ENCODE measurements around the gene PHOX2A.
"Not testable (repeated sequence)": the region's sequence is repeated elsewhere in the genome, so short reads cannot be mapped to it uniquely, and the experiment has no call there.

PHOX2A gene

DNA sequence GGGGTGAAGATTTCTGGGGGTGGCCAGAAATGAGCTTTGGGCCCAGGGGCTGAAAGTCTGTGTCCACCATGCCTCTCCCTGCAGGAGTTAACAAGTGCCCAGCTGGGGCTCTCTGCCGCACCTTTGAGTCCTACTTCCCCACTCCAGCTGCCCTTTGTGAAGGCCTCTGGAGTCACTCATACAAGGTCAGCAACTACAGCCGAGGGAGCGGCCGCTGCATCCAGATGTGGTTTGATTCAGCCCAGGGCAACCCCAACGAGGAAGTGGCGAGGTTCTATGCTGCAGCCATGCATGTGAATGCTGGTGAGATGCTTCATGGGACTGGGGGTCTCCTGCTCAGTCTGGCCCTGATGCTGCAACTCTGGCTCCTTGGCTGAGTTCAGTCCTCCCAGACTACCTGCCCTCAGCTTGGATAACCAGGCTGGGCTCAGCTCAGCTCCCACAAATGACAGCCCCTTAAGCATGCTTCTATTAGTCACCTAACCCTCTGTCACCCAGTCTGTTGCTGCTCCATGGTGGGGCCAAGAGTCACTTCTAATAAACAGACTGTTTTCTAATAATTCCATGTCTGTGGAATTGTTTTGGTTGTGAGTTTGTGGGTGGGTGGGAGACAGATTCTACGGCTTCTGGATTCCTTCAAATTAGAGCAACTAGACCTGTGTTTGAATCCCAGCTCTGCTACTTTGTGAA is 22.4 kb downstream of the PHOX2A start:
- DNase-seq: no peak

DNA sequence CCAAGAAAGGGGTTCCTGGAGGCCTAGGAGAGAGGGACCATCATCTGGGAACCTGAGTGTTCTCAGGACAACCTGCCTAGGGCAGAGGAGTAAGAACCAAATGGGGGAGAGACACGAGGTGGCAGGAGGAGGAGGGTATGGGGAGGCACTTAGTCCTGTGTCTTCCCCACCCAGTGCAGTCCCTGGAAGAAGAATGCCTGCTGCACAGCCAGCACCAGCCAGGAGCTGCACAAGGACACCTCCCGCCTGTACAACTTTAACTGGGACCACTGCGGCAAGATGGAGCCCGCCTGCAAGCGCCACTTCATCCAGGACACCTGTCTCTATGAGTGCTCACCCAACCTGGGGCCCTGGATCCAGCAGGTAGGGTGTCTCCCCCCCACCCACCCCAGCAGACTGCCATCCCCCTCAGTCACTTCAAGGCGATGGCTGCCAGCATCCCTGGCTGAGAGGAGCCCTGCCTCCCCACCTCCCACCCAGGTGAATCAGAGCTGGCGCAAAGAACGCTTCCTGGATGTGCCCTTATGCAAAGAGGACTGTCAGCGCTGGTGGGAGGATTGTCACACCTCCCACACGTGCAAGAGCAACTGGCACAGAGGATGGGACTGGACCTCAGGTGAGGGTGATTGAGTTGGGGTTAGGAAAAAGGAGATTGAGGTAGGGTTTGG is 23.1 kb downstream of the PHOX2A start:
- DNase-seq: no peak

DNA sequence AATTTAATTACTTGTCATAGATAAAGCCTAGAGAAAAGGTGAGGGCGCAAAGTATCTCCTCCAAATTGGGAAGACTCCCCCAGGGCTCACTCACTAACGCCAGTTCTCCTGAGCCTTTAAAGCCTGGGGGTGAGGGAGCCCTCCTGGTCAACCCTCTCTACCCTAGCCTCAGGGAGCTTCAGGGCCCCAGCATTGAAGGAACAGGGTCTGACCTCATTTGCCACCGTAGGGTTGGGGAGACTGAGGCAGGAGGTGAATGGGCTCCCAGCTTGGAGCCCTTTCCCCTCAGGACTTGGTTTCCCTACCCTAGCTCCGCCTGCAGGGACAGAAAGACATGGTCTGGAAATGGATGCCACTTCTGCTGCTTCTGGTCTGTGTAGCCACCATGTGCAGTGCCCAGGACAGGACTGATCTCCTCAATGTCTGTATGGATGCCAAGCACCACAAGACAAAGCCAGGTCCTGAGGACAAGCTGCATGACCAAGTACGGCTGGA is 25.7 kb downstream of the PHOX2A start:
- no peak for DNase-seq

DNA sequence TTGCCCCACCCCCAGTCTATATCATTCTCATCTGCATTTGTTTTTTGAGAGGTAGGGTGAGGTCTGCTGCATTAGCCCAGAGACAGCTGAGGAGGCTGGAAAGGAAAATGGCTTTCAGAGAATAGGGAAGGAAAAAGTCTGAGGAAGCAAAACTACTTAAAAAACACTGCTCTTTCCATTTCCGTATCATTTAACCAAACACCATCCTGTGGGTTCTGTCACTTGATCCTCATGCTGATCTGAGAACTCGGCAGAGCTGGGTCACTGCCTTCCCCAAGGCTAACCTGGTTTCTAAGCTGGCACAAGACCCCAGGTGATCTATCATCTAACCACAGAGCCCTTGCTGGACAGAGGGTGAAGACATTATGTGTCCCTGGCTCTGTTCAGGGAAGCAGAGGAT is 26.1 kb downstream of the PHOX2A start:
- no peak for DNase-seq

DNA sequence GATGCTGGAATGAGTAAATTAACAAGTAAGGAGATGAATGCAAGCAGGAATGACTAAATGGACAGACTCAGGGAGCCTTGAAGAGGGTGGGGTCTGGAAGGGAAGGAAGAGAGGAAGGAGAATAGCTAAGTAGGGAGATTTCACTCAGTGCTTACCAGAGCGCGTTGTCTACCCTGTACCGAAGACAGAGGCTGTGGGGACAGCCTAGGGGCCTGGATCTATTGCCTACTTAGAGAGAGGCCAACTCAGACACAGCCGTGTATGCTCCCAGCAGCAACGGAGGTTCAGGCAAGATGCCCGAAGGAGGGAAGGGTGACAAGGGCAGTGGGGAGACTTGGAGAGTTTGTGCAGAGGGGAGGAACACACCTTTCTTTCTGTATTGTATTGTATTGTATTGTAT is 27.3 kb downstream of the PHOX2A start, which contains the start of gene FOLR2:
TSS of gene FOLR2 (plus strand) at position 157 of the 400 bp plus-strand sequence. CDS start 1,791 bp downstream, outside the sequence.
- DNase-seq: no peak

DNA sequence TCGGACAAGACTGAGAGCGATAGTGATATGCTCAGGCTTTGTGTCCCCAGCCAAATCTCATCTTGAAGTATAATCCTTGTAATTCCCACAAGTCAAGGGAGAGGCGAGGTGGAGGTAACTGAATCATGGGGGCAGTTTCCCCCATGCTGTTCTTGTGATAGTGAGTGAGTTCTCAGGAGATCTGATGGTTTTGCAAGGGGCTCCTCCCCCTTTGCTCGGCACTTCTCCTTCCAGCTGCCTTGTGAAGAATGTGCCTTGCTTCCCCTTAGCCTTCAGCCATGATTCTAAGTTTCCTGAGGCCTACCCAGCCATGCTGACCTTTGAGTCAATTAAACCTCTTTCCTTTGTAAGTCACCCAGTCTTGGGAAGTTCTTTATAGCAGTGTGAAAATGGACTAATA is 34.9 kb downstream of the PHOX2A start:
- DNase-seq: no peak

DNA sequence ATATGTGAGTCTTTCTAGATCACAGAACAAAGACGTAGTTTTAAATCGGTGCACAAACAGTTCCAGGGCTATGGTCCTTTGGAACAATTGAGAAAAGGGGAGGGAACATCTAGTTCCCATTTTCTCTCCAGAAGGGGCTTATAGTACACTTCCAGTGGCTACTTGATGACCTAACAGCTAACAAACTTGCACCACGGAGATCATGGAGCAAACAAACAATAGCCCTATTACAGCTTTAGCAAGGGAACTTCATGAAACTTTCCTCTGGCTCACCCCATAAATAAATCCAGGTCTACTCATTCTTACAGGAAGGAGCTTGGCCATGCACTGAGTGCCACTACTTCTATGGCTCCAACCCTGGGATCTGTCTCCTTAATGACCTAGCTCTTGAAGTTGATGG is 35.7 kb downstream of the PHOX2A start:
- DNase-seq: no peak

DNA sequence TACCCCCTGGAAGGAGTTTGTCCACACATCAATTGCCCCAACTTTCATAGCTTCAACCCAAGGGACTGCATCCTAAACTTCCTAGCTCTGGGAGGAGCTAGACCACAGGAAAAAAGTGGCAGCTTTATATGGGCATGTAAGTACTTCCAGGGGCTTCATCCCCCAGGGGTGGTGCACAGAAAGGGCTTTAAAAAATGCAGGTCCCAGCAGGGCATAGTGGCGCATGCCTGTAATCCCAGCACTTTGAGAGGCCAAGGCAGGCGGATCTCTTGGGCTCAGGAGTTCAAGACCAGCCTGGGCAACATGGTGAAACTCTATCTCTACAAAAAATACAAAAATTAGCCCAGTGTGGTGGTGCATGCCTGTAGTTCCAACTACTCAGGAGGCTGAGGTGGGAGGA is 37.2 kb downstream of the PHOX2A start:
- not testable (repeated sequence) for DNase-seq

DNA sequence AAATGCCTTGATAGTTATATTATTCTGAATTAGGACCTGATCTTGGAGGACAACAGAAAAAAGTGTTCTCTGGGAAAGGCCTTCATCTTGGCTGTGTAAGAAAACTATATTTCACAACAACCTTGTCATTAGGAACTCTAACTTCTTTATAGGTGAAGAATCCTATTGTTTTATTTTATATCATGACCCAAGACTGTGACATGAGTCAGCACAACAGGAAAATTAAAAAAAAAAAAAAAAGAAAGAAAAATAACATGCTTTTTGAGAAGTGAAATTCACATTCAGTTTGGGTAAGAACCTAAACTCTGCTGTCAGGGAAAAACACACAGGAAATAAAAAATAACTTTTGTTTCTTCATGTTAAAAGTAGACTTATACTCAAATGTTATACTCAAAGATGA is 39.1 kb downstream of the PHOX2A start:
- DNase-seq: no peak

DNA sequence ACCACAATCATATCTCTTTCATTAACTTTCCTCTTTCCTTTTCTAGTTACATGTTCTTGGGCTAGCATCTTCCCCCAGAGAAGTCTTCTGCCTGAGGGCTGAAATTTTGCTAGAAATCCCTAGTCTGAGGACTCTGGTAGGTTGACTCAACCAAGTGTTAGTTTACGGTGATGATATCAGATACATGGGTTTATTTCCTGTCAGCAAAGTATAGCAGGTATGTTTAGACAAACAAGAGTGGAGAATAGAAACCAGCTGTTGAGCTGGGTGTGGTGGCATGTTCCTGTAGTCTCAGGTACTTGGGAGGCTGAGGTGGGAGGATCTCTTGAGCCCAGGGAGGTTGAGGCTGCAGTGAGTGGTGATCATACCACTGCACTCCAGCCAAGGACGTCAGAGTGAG is 40.8 kb downstream of the PHOX2A start:
- no peak for DNase-seq

DNA sequence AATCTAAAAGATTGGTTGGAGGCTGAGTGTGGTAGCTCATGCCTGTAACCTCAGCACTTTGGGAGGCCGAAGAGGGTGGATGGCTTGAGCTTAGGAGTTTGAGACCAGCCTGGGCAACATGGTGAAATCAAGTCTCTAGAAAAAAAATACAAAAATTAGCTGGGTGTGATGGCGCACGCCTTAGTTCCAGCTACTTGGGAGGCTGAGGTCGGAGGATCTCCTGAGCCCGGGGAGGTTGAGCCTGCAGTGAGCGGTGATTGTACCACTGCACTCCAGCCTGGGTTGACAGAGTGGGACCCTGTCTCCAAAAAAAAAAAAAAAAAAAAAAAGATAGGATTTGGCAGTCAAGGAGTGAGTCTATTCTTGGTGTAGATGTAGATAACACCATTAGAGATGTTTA is 41.4 kb downstream of the PHOX2A start:
- no peak for DNase-seq

DNA sequence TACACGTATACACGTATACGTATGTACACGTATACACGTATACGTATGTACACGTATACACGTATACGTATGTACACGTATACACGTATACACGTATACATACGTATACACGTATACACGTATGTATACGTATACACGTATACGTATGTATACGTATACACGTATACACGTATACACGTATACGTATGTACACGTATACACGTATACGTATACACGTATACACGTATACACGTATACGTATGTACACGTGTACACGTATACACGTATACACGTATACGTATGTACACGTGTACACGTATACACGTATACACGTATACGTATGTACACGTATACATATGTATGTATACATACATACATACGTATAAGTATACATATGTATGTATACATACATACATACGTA is 42.5 kb downstream of the PHOX2A start:
- not testable (repeated sequence) for DNase-seq

DNA sequence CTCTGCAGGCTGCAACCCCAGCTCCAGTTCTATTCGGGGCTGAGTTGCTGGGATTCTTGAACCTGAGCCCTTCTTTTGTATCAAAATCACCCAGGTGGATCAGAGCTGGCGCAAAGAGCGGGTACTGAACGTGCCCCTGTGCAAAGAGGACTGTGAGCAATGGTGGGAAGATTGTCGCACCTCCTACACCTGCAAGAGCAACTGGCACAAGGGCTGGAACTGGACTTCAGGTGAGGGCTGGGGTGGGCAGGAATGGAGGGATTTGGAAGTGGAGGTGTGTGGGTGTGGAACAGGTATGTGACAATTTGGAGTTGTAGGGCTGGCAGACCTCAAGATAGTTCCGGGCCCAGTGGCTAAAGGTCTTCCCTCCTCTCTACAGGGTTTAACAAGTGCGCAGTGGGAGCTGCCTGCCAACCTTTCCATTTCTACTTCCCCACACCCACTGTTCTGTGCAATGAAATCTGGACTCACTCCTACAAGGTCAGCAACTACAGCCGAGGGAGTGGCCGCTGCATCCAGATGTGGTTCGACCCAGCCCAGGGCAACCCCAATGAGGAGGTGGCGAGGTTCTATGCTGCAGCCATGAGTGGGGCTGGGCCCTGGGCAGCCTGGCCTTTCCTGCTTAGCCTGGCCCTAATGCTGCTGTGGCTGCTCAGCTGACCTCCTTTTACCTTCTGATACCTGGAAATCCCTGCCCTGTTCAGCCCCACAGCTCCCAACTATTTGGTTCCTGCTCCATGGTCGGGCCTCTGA is 48.3 kb downstream of the PHOX2A start:
- no peak for DNase-seq

DNA sequence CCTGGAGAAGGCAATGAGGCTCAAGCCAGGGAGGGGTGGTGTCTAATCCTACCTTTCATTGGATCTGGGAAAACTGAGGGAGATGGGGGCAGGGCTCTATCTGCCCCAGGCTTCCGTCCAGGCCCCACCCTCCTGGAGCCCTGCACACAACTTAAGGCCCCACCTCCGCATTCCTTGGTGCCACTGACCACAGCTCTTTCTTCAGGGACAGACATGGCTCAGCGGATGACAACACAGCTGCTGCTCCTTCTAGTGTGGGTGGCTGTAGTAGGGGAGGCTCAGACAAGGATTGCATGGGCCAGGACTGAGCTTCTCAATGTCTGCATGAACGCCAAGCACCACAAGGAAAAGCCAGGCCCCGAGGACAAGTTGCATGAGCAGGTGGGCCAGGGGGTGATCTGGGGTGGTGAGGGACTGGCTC is 52.0 kb downstream of the PHOX2A start, which contains the start of gene FOLR1:
TSS of gene FOLR1 (plus strand) at position 180 of the 421 bp plus-strand sequence. CDS start at position 214, 34 bp downstream.
- DNase-seq: no peak

DNA sequence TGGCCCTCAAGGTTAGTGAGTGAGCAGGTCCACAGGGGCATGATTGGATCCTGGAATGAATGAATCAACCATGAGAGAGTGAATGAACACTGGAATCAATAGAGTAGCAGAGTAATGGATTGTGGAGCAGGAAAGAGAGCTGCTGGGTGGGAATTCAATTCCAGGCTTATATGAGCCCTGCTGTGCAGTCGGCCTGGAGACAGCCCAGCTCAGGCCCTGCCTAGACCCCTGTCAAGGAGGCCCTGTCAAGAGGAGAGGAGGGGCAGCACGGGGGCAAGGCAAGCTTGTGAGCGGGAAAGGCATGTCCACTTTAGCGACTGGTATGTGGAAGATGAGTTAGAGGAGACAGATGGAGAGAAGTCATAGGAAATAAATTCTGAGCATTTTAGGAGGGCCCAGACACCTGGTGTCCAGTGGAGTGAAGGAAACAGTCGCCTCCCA is 53.3 kb downstream of the PHOX2A start:
- DNase-seq: no peak

DNA sequence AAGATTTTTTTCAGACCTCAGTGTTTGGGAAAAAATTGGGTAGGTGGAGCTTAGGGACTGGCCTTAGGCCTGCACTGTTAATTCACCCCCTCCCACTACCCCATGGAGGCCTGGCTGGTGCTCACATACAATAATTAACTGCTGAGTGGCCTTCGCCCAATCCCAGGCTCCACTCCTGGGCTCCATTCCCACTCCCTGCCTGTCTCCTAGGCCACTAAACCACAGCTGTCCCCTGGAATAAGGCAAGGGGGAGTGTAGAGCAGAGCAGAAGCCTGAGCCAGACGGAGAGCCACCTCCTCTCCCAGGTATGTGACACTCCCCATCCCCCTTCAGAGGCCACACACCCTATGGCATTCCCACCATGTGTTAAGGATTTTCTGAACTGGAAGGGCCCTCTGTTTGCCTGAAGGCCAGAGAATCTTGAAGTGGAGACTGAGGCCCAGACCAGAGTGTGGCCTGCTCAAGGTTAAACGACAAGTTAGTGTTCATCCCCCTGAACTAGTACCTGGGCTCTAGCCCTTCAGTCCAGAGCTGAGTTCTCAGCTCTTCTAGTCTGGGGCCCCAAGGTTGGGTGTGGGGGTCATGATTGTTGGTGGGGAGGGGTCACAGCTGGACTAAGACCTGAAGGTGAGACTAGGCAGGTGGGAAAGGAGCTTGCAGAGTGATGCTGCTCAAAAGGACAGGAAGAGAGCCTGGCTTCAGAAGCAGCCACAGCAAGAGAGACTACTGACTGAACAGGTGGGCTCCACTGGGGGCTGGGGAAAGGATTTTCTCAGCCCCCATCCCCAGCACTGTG is 54.3 kb downstream of the PHOX2A start:
- no peak for DNase-seq

Data from CD4-positive, alpha-beta T cell treated with Interleukin-17A for 1 hour (primary cell).